HG02678 (cell line): ENCODE data around the gene ATRNL1.
"Not testable (repeated sequence)": the region's sequence is repeated elsewhere in the genome, so short reads cannot be mapped to it uniquely, and the experiment has no call there.

ENCODE experiments used
- ATAC-seq: cut with Tn5 transposase; IDR thresholded peaks from one replicate; pipeline ENCODE4 v1.9.1; 2021; ENCODE audit warnings: mild to moderate bottlenecking, moderate library complexity; ENCODE audit not compliant: unreplicated experiment

The ATRNL1 gene

DNA sequence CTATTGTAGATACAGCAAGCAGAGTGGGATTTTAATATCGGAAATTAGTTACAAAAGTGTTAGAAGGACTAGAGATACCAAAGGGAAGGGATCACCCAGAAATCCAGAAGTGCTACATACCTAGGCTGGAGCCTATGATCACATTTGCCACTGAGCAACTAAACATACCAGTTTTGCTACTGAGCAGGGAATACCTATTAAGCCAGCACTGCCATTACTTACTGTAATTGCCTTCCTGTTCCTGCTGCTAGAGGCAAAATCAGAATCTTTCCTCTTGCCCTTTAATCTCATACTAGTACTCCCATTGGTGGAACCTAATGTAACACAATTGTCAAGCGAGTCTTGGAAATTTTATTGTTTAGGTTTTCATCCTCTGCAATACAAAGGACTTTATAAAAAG is 121.7 kb downstream of the ATRNL1 start:
- no peak for ATAC-seq

GRCh38 chr10:115219203-115219602 is 126.0 kb downstream of the ATRNL1 start:
- no peak for ATAC-seq

DNA sequence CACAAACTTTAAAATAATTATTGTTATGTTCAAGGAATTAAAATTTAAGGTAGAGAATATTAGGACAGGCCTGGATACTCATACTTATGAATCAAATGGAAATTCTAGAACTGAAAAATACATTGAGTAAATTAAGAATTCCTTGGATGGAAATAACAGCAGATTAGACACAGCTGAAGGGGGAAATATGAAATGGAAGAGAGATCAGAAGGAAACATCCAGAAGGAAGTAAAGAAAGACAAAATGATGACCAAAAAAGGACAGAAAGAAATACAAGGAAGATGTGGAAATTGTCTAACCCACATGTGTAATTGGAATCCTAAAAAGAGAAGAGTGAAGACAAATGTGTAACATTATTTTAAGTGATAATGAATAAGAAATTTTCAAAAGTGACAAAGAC is 128.9 kb downstream of the ATRNL1 start:
- no peak for ATAC-seq

- ATAC-seq = no peak
These were observed 146.6 kb downstream of the ATRNL1 start for GRCh38 chr10:115239761-115240160.

GRCh38 chr10:115250784-115251183 is 157.6 kb downstream of the ATRNL1 start:
- ATAC-seq = no peak

DNA sequence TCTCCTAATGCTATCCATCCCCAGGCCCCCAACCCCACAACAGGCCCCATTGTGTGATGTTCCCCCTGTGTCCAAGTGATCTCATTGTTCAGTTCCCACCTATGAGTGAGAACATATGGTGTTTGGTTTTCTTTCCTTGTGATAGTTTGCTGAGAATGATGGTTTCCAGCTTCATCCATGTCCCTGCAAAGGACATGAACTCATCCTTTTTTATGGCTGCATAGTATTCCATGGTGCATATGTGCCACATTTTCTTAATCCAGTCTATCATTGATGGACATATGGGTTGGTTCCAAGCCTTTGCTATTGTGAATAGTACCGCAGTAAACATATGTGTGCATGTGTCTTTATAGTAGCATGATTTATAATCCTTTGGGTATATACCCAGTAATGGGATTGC is 160.6 kb downstream of the ATRNL1 start:
- ATAC-seq = not testable (repeated sequence)

- no peak for ATAC-seq
These were observed 179.3 kb downstream of the ATRNL1 start for GRCh38 chr10:115272482-115272881.

DNA sequence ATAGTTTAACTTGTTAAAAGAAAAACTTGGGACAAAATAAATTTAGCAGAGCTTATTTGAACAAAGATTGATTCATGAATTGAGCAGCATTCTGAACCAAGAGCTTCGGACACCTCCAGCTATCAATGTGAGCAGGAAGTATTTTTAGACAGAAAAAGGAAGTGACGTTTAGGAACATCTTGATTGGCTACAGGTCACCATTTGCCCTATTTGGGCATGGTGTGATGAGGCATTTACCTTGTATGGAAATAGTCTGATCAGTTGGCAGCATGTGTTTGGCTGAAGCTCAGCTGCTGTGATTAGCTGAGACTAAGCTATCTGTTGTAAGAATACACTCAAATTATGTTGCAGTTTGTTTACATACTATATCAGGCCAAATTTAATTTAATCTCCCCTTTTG is 185.1 kb downstream of the ATRNL1 start:
- no peak for ATAC-seq

- no peak for ATAC-seq
These were observed 202.1 kb downstream of the ATRNL1 start for GRCh38 chr10:115295213-115295805.

DNA sequence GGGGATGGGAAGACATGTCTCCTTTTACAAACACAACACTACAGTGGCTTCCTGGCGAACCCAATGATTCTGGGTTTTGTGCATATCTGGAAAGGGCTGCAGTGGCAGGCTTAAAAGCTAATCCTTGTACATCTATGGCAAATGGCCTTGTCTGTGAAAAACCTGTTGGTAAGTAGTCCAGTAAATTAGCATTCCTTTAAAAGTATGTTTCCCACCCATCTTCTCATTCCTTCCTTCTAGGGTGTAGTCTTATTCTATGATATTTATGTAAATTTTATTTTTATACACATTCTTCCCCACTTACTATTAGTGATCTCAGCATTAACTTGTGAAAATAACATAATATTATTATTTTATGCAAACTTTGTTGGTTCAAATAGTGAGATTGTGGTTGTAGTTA is 206.9 kb downstream of the ATRNL1 start:
- no peak for ATAC-seq

- not testable (repeated sequence) for ATAC-seq
These were observed 226.5 kb downstream of the ATRNL1 start for GRCh38 chr10:115319669-115320068.

DNA sequence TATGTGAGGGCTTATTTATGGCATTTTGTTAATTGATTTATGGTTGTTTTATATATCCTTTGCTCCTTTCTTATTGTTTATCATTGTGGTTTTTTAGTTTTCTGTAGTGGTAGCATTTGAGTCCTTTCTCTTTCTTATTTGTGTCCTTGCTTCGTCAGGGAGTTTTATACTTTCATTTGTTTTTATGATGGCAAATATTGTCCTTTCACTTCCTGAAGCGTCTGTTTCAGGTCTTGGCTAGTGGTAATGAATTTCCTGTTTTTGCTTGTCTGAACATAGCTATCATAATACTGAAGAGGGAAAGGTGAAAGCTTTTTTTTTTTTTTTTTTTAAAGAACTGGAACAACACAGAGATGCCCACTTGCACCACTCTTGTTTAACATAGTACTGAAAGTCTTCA is 228.2 kb downstream of the ATRNL1 start:
- ATAC-seq = no peak

- ATAC-seq = no peak
These were observed 235.2 kb downstream of the ATRNL1 start for GRCh38 chr10:115328331-115328730.

GRCh38 chr10:115335366-115335765 is 242.2 kb downstream of the ATRNL1 start:
- no peak for ATAC-seq

DNA sequence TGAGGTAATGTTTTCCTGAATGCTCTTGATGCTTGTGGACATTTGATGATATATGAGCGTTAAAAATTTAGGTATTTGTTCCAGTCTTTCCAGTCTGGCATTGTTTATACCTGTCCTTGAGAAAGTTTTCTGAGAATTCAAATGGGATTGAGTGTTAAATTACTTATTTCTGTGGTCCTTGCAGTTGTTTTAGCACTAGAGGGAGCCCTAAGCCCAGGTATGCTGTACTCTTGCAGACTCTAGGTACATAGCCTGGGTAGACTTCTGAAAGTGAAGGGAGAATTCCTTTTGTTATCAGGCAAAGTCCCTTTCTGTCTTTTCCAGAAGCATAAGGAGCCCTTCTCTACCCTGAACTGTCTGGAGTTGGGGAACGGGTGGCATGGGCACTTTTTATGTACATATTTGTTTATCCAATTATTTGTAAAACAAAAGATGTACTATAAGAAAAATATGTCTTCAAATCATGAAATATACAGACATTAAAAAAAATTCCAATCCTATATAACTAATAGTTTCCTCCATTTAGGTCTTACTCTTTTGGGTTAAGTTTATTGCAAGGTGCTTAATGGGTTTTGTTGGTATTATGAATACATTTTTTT is 262.1 kb downstream of the ATRNL1 start:
- ATAC-seq = peak; percentile 76

DNA sequence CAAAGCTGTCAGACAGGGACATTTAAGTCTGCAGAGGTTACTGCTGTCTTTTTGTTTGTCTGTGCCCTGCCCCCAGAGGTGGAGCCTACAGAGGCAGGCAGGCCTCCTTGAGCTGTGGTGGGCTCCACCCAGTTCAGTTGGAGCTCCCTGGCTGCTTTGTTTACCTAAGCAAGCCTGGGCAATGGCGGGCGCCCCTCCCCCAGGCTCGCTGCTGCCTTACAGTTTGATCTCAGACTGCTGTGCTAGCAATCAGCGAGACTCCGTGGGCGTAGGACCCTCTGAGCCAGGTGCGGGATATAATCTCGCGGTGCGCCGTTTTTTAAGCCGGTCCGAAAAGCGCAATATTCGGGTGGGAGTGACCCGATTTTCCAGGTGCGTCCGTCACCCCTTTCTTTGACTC is 274.8 kb downstream of the ATRNL1 start:
- ATAC-seq = not testable (repeated sequence)

GRCh38 chr10:115379064-115379463 is 285.9 kb downstream of the ATRNL1 start:
- no peak for ATAC-seq

GRCh38 chr10:115384665-115385064 is 291.5 kb downstream of the ATRNL1 start:
- ATAC-seq = no peak

DNA sequence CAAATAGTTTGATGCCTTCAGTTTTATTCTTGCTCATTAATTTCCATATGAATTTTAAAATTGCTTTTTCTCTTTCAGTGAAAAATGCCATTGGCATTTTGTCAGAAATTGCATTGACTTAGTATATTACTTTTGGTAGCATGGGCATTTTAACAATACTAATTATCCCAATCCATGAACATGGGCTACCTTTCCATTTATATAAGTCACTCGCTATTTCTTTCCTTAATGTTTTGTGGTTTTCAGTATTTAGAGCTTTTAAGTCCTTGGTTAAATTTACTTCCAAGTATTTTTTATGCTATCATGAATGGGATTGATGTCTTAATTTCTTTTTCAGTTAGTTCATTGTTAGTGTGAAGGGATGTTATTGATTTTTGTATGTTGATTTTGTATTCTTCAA is 297.4 kb downstream of the ATRNL1 start:
- no peak for ATAC-seq

DNA sequence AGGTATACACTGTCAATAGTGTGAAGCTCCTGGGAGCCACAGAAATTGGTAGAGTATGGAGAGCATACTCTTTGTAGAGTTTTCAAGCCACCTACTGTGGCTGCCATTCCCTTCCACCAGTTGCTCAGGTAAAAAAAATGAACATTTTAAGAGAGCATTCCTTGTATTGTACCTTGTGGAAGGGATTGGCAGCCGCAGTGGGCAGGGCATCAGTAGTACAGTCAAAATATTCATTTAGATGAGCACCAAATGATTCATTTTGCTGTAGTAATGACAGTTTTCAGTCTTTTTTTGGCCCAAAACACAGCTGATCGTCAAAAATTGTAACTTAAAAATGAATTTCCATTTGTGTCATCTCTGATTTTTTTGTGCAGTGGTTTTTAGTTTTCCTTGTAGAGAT is 304.9 kb downstream of the ATRNL1 start:
- no peak for ATAC-seq

GRCh38 chr10:115402699-115403098 is 309.5 kb downstream of the ATRNL1 start:
- ATAC-seq = no peak

DNA sequence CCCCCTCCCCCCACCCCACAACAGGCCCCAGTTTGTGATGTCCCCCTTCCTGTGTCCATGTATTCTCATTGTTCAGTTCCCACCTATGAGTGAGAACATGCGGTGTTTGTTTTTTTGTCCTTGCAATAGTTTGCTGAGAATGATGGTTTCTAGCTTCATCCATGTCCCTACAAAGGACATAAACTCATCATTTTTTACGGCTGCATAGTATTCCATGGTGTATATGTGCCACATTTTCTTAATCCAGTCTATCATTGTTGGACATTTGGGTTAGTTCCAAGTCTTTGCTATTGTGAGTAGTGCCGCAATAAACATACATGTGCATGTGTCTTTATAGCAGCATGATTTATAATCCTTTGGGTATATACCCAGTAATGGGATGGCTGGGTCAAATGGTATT is 312.7 kb downstream of the ATRNL1 start:
- not testable (repeated sequence) for ATAC-seq

GRCh38 chr10:115409347-115409746 is 316.2 kb downstream of the ATRNL1 start:
- ATAC-seq = no peak
